GM19328 (cell line): ENCODE data around the gene MAK.
"Not testable (repeated sequence)": the region's sequence is repeated elsewhere in the genome, so short reads cannot be mapped to it uniquely, and the experiment has no call there.

Experiments
- ATAC-seq: cut with Tn5 transposase; IDR thresholded peaks from one replicate; pipeline ENCODE4 v1.9.1; 2021; ENCODE audit warnings: mild to moderate bottlenecking, moderate library complexity; ENCODE audit not compliant: unreplicated experiment

The MAK gene

GRCh38 chr6:10725716-10726115 is 112.6 kb downstream of the MAK start:
- ATAC-seq: no peak

- no peak for ATAC-seq
Measured at GRCh38 chr6:10725044-10725443, 113.3 kb downstream of the MAK start.

- no peak for ATAC-seq
Measured at GRCh38 chr6:10723567-10723881, 114.8 kb downstream of the MAK start.

DNA sequence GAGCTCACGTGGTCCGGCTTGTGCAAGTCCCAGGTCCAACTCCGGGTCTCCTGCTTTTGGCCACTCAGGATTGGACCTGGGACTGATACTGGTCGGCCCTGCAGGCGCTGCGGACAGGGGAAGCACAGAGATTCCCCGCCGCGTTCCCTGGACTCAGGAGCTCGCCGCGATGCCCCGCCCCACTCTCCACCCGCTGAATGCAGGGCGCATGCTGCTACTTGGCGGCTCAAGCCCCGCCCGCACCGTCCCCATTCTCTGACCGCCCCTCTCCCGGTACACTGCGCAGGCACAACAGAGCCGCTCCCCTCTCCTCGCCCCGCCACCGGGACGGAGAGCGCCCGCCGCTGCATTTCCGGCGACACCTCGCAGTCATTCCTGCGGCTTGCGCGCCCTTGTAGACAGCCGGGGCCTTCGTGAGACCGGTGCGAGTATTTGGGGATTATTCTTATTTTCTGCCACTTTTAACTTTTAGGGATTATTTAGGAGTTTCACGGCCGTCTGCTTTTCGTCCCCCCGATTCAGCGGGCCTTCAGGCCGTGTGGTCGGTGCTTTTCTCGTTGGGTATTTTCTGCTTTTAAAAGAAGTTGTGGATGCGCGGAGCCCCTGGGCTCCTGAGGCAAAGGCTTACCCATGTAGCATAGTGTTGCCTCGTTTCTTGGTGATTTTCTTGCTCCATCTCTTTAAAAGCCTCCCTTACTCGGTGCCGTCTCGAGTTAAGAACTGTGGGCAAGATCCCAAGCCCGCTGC is 115.3 kb downstream of the MAK start, which contains the start of gene TMEM14C:
TSS of gene TMEM14C (plus strand) at position 251 of the 747 bp plus-strand sequence. CDS start 1,544 bp downstream, outside the sequence.
- ATAC-seq: peak; percentile 98

GRCh38 chr6:10722570-10722819 is 115.8 kb downstream of the MAK start:
- ATAC-seq: no peak

DNA sequence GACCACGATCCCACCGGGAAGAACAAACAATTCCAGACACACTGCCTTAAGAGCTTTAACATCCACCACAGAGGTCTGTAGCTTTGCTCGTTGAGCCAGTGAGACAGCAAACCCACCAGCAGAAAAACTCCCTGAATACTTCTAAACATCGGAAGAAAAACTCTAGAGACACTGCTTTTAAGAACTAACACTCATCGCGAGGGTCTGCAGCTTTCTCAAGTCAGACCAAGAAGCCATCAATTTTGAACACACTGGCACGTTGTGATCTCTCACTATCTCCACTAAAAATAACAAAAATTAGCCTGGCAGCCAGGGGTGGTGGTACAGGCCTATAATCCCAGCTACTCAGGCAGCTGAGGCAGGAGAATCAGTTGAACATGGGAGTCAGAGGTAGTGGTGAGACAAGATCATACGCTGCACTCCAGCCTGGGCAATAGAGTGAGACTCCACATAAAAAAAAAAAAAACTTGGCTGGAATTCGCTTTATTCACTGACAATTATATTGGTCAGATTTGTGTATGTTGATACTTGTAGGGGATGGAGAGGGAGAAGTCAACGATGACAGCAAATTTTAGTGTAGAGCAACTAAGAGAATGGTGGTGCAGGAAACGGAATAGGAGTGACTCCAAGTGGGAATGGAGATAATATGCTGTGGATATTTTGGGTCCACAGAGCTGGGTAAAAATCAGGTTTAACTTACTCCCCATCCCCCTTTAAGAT is 116.3 kb downstream of the MAK start:
- no peak for ATAC-seq

DNA sequence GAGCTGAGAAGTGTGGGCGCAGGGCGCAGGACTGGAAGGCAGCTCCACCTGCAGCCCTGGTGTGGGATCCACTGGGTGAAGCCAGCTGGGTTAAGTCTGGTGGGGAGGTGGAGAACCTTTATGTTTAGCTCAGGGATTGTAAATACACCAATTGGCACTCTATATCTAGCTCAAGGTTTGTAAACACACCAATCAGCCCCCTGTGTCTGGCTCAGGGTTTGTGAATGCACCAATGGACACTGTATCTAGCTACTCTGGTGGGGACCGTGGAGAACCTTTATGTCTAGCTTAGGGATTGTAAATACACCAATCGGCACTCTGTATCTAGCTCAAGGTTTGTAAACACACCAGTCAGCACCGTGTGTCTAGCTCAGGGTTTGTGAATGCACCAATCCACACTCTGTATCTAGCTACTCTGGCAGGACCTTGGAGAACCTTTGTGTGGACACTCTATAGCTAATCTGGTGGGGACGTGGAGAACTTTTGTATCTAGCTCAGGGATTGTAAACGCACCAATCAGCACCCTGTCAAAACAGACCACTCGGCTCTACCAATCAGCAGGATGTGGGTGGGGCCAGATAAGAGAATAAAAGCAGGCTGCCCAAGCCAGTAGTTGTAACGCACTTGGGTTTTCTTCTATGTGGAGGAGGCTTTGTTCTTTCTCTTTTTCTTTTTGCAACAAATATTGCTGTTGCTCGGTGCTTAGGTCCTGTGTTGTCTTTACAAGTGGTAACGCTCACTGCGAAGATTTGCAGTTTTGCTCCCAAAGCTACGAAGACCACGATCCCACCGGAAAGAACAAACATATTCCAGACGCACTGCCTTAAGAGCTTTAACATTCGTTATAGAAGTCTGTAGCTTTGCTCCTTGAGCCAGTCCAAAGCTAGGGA is 117.1 kb downstream of the MAK start:
- ATAC-seq: not testable (repeated sequence)

DNA sequence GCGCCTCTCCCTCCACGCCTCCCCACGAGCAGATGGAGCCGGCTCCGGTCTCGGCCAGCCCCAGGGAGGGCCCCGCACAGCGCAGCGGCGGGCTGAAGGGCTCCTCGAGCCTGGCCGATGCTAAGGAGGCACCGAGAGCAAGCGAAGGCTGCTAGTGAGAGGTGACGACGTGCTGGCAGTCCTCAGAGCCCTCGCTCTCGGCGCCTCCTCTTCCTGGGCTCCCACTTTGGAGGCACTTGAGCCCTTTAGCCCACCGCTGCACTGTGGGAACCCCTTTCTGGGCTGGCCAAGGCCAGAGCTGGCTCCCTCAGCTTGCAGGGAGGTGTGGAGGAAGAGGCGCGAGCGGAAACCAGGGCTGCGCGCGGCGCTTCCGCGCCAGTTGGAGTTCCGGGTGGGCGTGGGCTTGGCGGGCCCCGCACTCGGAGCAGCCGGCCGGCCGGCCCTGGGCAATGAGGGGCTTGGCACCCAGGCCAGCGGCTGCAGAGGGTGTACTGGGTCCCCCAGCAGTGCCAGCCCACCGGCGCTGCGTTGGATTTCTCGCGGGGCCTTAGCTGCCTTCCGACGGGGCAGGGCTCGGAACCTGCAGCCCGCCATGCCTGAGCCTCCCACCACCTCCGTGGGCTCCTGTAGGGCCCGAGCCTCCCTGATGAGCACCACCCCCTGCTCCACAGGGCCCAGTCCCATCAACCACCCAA is 117.9 kb downstream of the MAK start:
- no peak for ATAC-seq

DNA sequence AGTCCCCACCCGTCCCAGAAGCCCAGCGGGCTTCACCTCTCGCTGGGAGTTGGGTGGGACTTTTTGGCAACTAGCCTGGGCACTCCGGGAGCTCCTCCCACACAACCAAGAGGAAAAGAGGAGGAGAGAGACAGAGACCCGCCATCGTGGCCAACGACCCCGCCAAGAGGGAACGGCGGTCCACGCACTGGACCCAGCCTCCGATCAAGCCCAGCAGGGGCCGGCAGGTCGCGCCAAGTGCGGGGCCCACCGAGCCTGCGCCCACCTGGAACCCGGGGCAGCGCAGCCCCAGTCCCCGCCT is 118.4 kb downstream of the MAK start:
- ATAC-seq: no peak

- ATAC-seq: no peak
Measured at GRCh38 chr6:10719296-10719963, 118.9 kb downstream of the MAK start.

DNA sequence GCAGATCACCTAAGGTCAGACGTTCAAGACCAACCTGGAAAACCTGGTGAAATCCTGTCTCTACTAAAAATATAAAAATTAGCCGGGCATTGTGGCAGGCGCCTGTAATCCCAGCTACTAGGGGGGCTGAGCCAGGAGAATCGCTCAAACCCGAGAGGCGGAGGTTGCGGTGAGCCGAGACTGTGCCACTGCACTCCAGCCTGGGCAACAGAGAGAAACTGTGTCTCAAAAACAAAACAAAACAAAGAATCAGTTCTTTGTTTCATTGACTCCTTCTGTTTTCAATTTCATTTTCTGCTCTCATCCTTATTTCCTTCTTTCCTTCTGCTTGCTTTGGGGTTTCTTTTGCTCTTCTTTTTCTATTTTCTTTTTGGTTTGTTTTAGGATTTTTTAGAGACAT is 124.4 kb downstream of the MAK start:
- no peak for ATAC-seq
